ENCODE results near the gene NHSL2. TPM values are rescaled to one million over a fixed set of nuclear protein-coding genes. Genes with fewer than 3 reads are reported as not detected.

Gene NHSL2
- total RNA-seq, 1 experiment from 2014 or later = 0.36 TPM

DNA sequence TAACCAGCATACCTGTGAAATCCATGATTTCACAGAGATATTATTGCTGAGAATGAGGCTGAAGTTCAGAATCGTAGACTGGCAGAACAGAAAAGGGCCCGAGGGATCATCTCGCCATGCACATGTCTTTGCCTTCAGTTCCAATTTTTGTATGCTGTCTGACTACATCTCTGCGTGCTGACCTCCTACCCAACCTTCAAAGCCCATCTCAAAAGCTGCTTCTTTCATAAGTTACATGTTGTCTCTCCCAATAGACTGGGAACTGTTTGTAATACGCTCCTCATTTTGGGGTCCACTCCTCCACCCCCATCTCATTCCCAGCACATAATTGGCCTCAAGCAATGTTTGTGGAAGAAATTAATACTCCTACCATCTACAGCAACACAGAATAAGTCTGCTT lies 142.9 kb downstream of the NHSL2 start:
- no peak overlapping the region for H3K27ac ChIP-seq (ENCODE audit: low read length)
- ATAC-seq (no peak), DNase-seq (ENCODE audit: low read depth, low spot score) (no peak)
- intact Hi-C loops (cut with micrococcal nuclease; ENCODE audit: unreplicated experiment) (no loop called here), in situ Hi-C loops (cut with HindIII; ENCODE audit: low pct_unique_long_range_greater_than_20kb, low sequenced_read_pairs) (no loop called here)
- no peaks in the 10 kb centered on the region; the same call in 1 of the 2 replicates for H3K27me3 ChIP-seq (ENCODE audit: control insufficient read depth, insufficient read depth, low read length)
- H3K9me3 ChIP-seq (ENCODE audit: control insufficient read depth, insufficient read depth, low read depth, low read length) = no peaks in the 10 kb centered on the region
- ChIA-PET CTCF (no interaction called here), POLR2A (no interaction called here)
- no peaks in the 10 kb centered on the region for H3K4me1 ChIP-seq (ENCODE audit: control insufficient read depth, insufficient read depth, low read length)
- H3K36me3 ChIP-seq (ENCODE audit: control insufficient read depth, insufficient read depth, low read length) = no peaks in the 10 kb centered on the region
- no peak for TF ChIP-seq TCF7L2 (IDR thresholded peaks at IDR 0.05; ENCODE audit: low read depth, low read length)
- no peak for TF ChIP-seq POLR2AphosphoS5 (IDR thresholded peaks at IDR 0.05; ENCODE audit: low read depth, low read length)
- TF ChIP-seq, protein P1, sequence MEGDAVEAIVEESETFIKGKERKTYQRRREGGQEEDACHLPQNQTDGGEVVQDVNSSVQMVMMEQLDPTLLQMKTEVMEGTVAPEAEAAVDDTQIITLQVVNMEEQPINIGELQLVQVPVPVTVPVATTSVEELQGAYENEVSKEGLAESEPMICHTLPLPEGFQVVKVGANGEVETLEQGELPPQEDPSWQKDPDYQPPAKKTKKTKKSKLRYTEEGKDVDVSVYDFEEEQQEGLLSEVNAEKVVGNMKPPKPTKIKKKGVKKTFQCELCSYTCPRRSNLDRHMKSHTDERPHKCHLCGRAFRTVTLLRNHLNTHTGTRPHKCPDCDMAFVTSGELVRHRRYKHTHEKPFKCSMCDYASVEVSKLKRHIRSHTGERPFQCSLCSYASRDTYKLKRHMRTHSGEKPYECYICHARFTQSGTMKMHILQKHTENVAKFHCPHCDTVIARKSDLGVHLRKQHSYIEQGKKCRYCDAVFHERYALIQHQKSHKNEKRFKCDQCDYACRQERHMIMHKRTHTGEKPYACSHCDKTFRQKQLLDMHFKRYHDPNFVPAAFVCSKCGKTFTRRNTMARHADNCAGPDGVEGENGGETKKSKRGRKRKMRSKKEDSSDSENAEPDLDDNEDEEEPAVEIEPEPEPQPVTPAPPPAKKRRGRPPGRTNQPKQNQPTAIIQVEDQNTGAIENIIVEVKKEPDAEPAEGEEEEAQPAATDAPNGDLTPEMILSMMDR (IDR thresholded peaks at IDR 0.05) = no peak
- TF ChIP-seq SIN3A (IDR thresholded peaks at IDR 0.05; ENCODE audit: borderline replicate concordance, insufficient read depth, low read depth, low read length) = no peak
- no peak for TF ChIP-seq REST (IDR thresholded peaks at IDR 0.05; ENCODE audit: insufficient read depth in 1 of 2, low read depth in 2 of 2, low read length in 1 of 2)
- no peak overlapping the region for H3K4me3 ChIP-seq (ENCODE audit: low read depth in 2 of 2, low read length in 2 of 2)
- BruUV-seq (replicated peaks) = no TSS peak

GRCh38 chrX:72054779-72055489 lies 144.3 kb downstream of the NHSL2 start:
- DNase-seq (ENCODE audit: low read depth, low spot score) (no peak), ATAC-seq (no peak)
- Histone ChIP-seq H3K36me3 (ENCODE audit: control insufficient read depth, insufficient read depth, low read length) (no peaks in the 10 kb centered on the region), H3K9me3 (ENCODE audit: control insufficient read depth, insufficient read depth, low read depth, low read length) (no peaks in the 10 kb centered on the region), H3K27ac (ENCODE audit: low read length) (no peak overlapping the region), H3K4me1 (ENCODE audit: control insufficient read depth, insufficient read depth, low read length) (no peaks in the 10 kb centered on the region), H3K4me3 (ENCODE audit: low read depth in 2 of 2, low read length in 2 of 2) (no peak overlapping the region), H3K27me3 (ENCODE audit: control insufficient read depth, insufficient read depth, low read length) (no peaks in the 10 kb centered on the region; the same call in 1 of the 2 replicates)
- TF ChIP-seq SIN3A (IDR thresholded peaks at IDR 0.05; ENCODE audit: borderline replicate concordance, insufficient read depth, low read depth, low read length) = no peak
- TF ChIP-seq REST (IDR thresholded peaks at IDR 0.05; ENCODE audit: insufficient read depth in 1 of 2, low read depth in 2 of 2, low read length in 1 of 2) = no peak
- TF ChIP-seq, protein P1 (IDR thresholded peaks at IDR 0.05) = no peak
- TF ChIP-seq TCF7L2 (IDR thresholded peaks at IDR 0.05; ENCODE audit: low read depth, low read length) = no peak
- no peak for TF ChIP-seq POLR2AphosphoS5 (IDR thresholded peaks at IDR 0.05; ENCODE audit: low read depth, low read length)
- intact Hi-C loops (cut with micrococcal nuclease; ENCODE audit: unreplicated experiment) = no loop called here
- ChIA-PET POLR2A (no interaction called here), CTCF (interaction anchor here (0.6 kb wide), 1 partner anchor 497 kb away, joined by 4 read pairs; no protein-coding TSS in a partner anchor)
- in situ Hi-C loops (cut with HindIII; ENCODE audit: low pct_unique_long_range_greater_than_20kb, low sequenced_read_pairs) = no loop called here
- BruUV-seq (replicated peaks) = no TSS peak

Data from Panc1 (cell line).